Transverse colon (tissue), 4 donors: Measurements from ENCODE around the gene GBP5. TPM values are rescaled to one million over a fixed set of nuclear protein-coding genes. Genes with fewer than 3 reads are reported as not detected.
"Not testable (repeated sequence)": the region's sequence is repeated elsewhere in the genome, so short reads cannot be mapped to it uniquely, and the experiment has no call there.

Experiments
- DNase-seq: peaks from one replicate; pipeline ENCODE4 v3.0.0-alpha.2; 2019
- H3K27ac ChIP-seq, 4 donors: fragments of 200-600 bp; sonication (generic); 2 replicates each; pipeline ENCODE4 v1.5.1; 2016 to 2018; ENCODE audit warnings: inconsistent platforms in 4 of 4
- H3K27me3 ChIP-seq: fragments of 200-600 bp; sonication (generic); 2 replicates; pipeline ENCODE4 v1.5.1; 2017; ENCODE audit warnings: inconsistent platforms
- H3K36me3 ChIP-seq, 4 donors: fragments of 200-600 bp; sonication (generic); 2 replicates each; pipeline ENCODE4 v1.5.1; 2017 to 2019; ENCODE audit warnings: inconsistent platforms in 4 of 4
- H3K4me1 ChIP-seq, 4 donors: fragments of 200-600 bp; sonication (generic); 2 replicates each; pipeline ENCODE4 v1.5.1; 2017 to 2020; ENCODE audit warnings: inconsistent platforms in 4 of 4
- H3K4me3 ChIP-seq, 4 donors: fragments of 200-600 bp; sonication (generic); 1 replicate in 1 of 4; 2 replicates in 3 of 4; pipeline versions ENCODE4 v1.5.1 to v1.6.1; 2017 to 2019; ENCODE audit warnings: inconsistent platforms in 4 of 4
- H3K9me3 ChIP-seq, 2 donors: fragments of 200-600 bp; sonication (generic); 2 replicates each; pipeline ENCODE4 v1.5.1; 2017 to 2019; ENCODE audit warnings: inconsistent platforms in 2 of 2
- CTCF ChIP-seq, 5 experiments: fragments of 200-600 bp in 3 of 5; fragments of 450-650 bp in 2 of 5; sonication (generic) in 3 of 5; IDR thresholded peaks; 1 replicate in 2 of 5; 2 replicates in 3 of 5; pipeline ENCODE4 v1.5.1; 2016 to 2017; ENCODE audit warnings: antibody characterized with exemption in 5 of 5, inconsistent platforms in 3 of 5, mild to moderate bottlenecking in 2 of 5, moderate library complexity in 1 of 5
- EP300 ChIP-seq: sonication (generic); formaldehyde crosslinking; IDR thresholded peaks from one replicate; pipeline ENCODE4 v1.6.1; 2017; ENCODE audit warnings: antibody characterized with exemption, low read depth
- POLR2A ChIP-seq: fragments of 450-650 bp; IDR thresholded peaks from one replicate; pipeline ENCODE4 v1.6.1; 2016; ENCODE audit warnings: antibody characterized with exemption, mild to moderate bottlenecking, moderate library complexity
- POLR2AphosphoS5 ChIP-seq, 3 donors: sonication (generic); formaldehyde crosslinking; IDR thresholded peaks; one replicate each; pipeline ENCODE4 v1.6.1; 2016; ENCODE audit warnings: antibody characterized with exemption in 3 of 3
- WGBS, 2 donors: methylation state at CpG; one replicate each; pipeline ENCODE4 v1.1.5; 2018; ENCODE audit warnings: low coverage in 1 of 2; 5-methylcytosine and 5-hydroxymethylcytosine counted together
- in situ Hi-C, 4 donors: fragments of 200-750 bp; cut with MboI; loops; one replicate each; pipeline versions ENCODE4 v1.15.0 to v1.15.1; 2017; ENCODE audit warnings: low sequenced_read_pairs in 3 of 4, low pct_ligation_motif_present in 1 of 4, low pct_unique_long_range_greater_than_20kb in 1 of 4
- intact Hi-C: fragments of 100-400 bp; cut with DNase I; formaldehyde crosslinking; loops from one replicate; pipeline ENCODE4 v1.15.1; 2023; ENCODE audit warnings: low total_unique reads
- total RNA-seq, 4 donors: library from RNA; depleted of rRNA; stranded (reverse); fragments of >200 nt; gene quantifications; one replicate each; pipeline ENCODE4 v1.1.0, GENCODE V29; 2016

Gene GBP5
- total RNA-seq, 4 donors from 2014 or later = 1.5 to 7.3 TPM; not detected in 2

- peaks cover 0 to 23% (median 9%) of the 10 kb centered on the region in 4 donors for H3K4me1 ChIP-seq
- TF ChIP-seq POLR2AphosphoS5 (IDR thresholded peaks at IDR 0.05) (no peak), POLR2A (no peak), CTCF (IDR thresholded peaks at IDR 0.05) (no peak), EP300 (no peak)
- intact Hi-C loops = loop anchor here (5.0 kb wide), 1 partner anchor 1150 kb away; no protein-coding TSS in a partner anchor
- WGBS, 2 donors = 53 to 60% methylated on average over 5 of the region's 5 CpGs
- no peaks in the 10 kb centered on the region for H3K9me3 ChIP-seq
- H3K36me3 ChIP-seq = no peaks in the 10 kb centered on the region
- peak overlapping the region; percentile 23 to 67 (median 55) for H3K27ac ChIP-seq
- no peak for DNase-seq
- in situ Hi-C loops = no loop called here
- peak overlapping the region in 2 of 4 donors; percentile 6 to 29 for H3K4me3 ChIP-seq
- no peaks in the 10 kb centered on the region for H3K27me3 ChIP-seq
These were observed 14.8 kb upstream of the GBP5 start for GRCh38 chr1:89287181-89288050.

- no peak for TF ChIP-seq POLR2AphosphoS5 (IDR thresholded peaks at IDR 0.05)
- TF ChIP-seq CTCF (IDR thresholded peaks at IDR 0.05) = no peak
- TF ChIP-seq EP300 = no peak
- no peak for TF ChIP-seq POLR2A
- Histone ChIP-seq H3K36me3 (no peaks in the 10 kb centered on the region), H3K27ac (peak overlapping the region; percentile 23 to 67 (median 55)), H3K9me3 (no peaks in the 10 kb centered on the region), H3K27me3 (no peaks in the 10 kb centered on the region), H3K4me1 (peaks cover 0 to 23% (median 9%) of the 10 kb centered on the region in 4 donors), H3K4me3 (peak overlapping the region in 2 of 4 donors; percentile 6 to 29)
- no peak for DNase-seq
- 20 to 35% methylated on average over 3 of the region's 3 CpGs for WGBS, 2 donors
- intact Hi-C loops (loop anchor here (5.0 kb wide), 1 partner anchor 1151 kb away; no protein-coding TSS in a partner anchor), in situ Hi-C loops (no loop called here)
These were observed 14.0 kb upstream of the GBP5 start for GRCh38 chr1:89286549-89287180.

- no peak overlapping the region for H3K4me3 ChIP-seq
- TF ChIP-seq CTCF (IDR thresholded peaks at IDR 0.05) (no peak), EP300 (no peak), POLR2AphosphoS5 (IDR thresholded peaks at IDR 0.05) (no peak), POLR2A (no peak)
- H3K36me3 ChIP-seq = no peaks in the 10 kb centered on the region
- peak overlapping the region in 3 of 4 donors; percentile 53 to 67 (median 57) for H3K27ac ChIP-seq
- intact Hi-C loops = loop anchor here (5.0 kb wide), 1 partner anchor 1151 kb away; no protein-coding TSS in a partner anchor
- peaks cover 0 to 23% (median 9%) of the 10 kb centered on the region in 4 donors for H3K4me1 ChIP-seq
- no peaks in the 10 kb centered on the region for H3K9me3 ChIP-seq
- in situ Hi-C loops = no loop called here
- DNase-seq = no peak
- no peaks in the 10 kb centered on the region for H3K27me3 ChIP-seq
- WGBS, 2 donors = 91 to 93% methylated on average over 3 to 6 of the region's 6 CpGs
These were observed 13.2 kb upstream of the GBP5 start for GRCh38 chr1:89285745-89286380.

- H3K27me3 ChIP-seq, H3K27ac ChIP-seq, H3K9me3 ChIP-seq, H3K4me3 ChIP-seq, intact Hi-C loops, DNase-seq, H3K36me3 ChIP-seq, in situ Hi-C loops: not testable (repeated sequence)
- WGBS, 2 donors = 78 to 100% methylated on average over 1 to 5 of the region's 5 CpGs
- peaks cover 0 to 23% (median 9%) of the 10 kb centered on the region in 4 donors for H3K4me1 ChIP-seq
These were observed 11.6 kb upstream of the GBP5 start for GRCh38 chr1:89284078-89284763.
